ENCODE results near the gene ZNF598. TPM values are rescaled to one million over a fixed set of nuclear protein-coding genes. Genes with fewer than 3 reads are reported as not detected.

The ZNF598 gene
- total RNA-seq, 2 donors from 2014 or later, result 45.6 to 49.5 TPM

DNA sequence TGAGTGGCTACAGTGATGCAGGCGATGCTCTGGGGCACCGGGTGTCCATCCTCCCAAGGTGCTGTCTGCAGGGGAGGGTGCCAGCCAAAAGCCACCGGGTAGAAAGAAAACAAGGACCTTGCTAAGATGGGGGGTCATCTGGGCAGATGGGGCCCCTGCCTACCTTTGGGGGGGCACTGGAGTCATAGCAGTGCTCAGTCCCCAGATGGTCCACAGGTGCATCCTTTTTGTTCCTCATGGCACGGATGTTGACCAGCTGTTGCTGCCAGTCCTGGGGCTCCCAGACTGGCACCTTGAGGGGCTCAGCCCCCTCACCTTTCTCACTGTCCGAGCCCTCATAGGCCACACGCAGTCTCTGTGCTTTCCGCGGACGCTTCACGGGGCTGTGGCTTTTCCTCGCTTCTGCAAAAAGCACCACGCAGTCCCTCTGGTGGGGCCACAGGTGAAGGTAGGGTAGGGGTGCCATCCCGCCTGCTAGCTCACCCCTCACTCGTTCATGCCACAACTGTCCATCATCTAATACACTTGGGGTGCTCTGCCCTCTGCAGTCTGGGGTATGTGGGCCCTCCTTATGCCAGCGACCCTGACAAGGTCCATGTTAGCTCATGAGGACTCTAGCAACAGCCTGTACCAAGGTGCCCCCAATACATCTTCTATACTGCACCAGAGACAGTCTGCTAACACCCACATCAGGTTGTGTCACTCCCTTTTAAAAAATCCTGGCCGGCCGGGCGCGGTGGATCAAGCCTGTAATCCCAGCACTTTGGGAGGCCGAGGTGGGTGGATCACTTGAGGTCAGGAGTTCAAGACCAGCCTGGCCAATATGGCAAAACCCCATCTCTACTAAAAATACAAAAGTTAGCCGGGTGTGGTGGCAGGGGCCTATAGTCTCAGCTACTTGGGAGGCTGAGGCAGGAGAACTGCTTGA lies 36.6 kb upstream of the ZNF598 start:
- H3K4me1 Mint-ChIP-seq, result peaks cover 11% of the 10 kb centered on the region
- H3K4me3 ChIP-seq (ENCODE audit: low read length), result peak overlapping the region; percentile 87
- peaks cover 7% of the 10 kb centered on the region for H3K36me3 ChIP-seq (ENCODE audit: control insufficient read depth, insufficient read depth, low read length)
- no peak overlapping the region for H3K9ac ChIP-seq (ENCODE audit: extremely low read depth, low read length, poor library complexity, severe bottlenecking)
- H3K27ac Mint-ChIP-seq, result no peak overlapping the region
- no peaks in the 10 kb centered on the region for H3K27me3 ChIP-seq (ENCODE audit: control insufficient read depth, insufficient read depth, low read length, poor library complexity, severe bottlenecking)
- WGBS, 2 experiments (ENCODE audit: insufficient coverage in 1 of 2, insufficient read length in 1 of 2), result 96 to 98% methylated on average over 8 to 21 of the region's 21 CpGs
- peaks cover 11% of the 10 kb centered on the region for H3K36me3 Mint-ChIP-seq (ENCODE audit: low read depth)
- TF ChIP-seq, protein P1, sequence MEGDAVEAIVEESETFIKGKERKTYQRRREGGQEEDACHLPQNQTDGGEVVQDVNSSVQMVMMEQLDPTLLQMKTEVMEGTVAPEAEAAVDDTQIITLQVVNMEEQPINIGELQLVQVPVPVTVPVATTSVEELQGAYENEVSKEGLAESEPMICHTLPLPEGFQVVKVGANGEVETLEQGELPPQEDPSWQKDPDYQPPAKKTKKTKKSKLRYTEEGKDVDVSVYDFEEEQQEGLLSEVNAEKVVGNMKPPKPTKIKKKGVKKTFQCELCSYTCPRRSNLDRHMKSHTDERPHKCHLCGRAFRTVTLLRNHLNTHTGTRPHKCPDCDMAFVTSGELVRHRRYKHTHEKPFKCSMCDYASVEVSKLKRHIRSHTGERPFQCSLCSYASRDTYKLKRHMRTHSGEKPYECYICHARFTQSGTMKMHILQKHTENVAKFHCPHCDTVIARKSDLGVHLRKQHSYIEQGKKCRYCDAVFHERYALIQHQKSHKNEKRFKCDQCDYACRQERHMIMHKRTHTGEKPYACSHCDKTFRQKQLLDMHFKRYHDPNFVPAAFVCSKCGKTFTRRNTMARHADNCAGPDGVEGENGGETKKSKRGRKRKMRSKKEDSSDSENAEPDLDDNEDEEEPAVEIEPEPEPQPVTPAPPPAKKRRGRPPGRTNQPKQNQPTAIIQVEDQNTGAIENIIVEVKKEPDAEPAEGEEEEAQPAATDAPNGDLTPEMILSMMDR (conservative IDR thresholded peaks at IDR 0.05), result no peak
- H3K27ac ChIP-seq (ENCODE audit: low read depth, low read length), result no peak overlapping the region
- H3K9me3 Mint-ChIP-seq, result no peaks in the 10 kb centered on the region
- H3K4me1 ChIP-seq (ENCODE audit: control insufficient read depth, insufficient read depth, low read length), result no peaks in the 10 kb centered on the region
- no peaks in the 10 kb centered on the region for H3K27me3 Mint-ChIP-seq (ENCODE audit: insufficient read depth)
- no peaks in the 10 kb centered on the region for H3K9me3 ChIP-seq (ENCODE audit: control insufficient read depth, low read length)
- H3K4me3 Mint-ChIP-seq, result peak overlapping the region; percentile 85
- DNase-seq, result no peak

DNA sequence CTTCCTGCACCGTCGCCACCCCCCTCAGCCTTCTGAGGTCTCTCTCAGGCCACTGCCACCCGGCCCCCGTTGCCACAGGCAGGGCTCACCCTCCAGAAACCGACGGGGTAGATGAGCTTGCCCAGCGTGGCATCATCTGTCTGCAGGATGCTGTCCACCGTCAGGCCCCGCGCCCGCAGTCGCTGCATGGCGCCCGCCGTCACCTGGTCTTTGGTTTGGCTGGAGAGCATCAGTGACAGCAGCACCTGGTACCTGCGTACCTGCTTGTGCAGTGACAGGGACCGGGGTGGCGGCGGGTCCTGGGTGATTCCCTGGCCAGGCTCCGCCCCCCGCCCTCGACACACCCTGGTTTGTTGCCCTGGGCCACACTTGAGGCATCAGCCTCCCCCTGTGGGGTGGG lies 34.9 kb upstream of the ZNF598 start:
- H3K4me1 Mint-ChIP-seq, result peaks cover 14% of the 10 kb centered on the region
- no peaks in the 10 kb centered on the region for H3K27me3 ChIP-seq (ENCODE audit: control insufficient read depth, insufficient read depth, low read length, poor library complexity, severe bottlenecking)
- H3K4me3 ChIP-seq (ENCODE audit: low read length), result no peak overlapping the region
- no peaks in the 10 kb centered on the region for H3K27me3 Mint-ChIP-seq (ENCODE audit: insufficient read depth)
- no peaks in the 10 kb centered on the region for H3K36me3 ChIP-seq (ENCODE audit: control insufficient read depth, insufficient read depth, low read length)
- DNase-seq, result no peak
- no peaks in the 10 kb centered on the region for H3K9me3 Mint-ChIP-seq
- H3K9ac ChIP-seq (ENCODE audit: extremely low read depth, low read length, poor library complexity, severe bottlenecking), result no peak overlapping the region
- H3K36me3 Mint-ChIP-seq (ENCODE audit: low read depth), result peaks cover 2% of the 10 kb centered on the region
- TF ChIP-seq, protein P1 (conservative IDR thresholded peaks at IDR 0.05), result no peak
- no peak overlapping the region for H3K27ac ChIP-seq (ENCODE audit: low read depth, low read length)
- peaks cover 3% of the 10 kb centered on the region for H3K4me1 ChIP-seq (ENCODE audit: control insufficient read depth, insufficient read depth, low read length)
- H3K4me3 Mint-ChIP-seq, result no peak overlapping the region
- H3K9me3 ChIP-seq (ENCODE audit: control insufficient read depth, low read length), result no peaks in the 10 kb centered on the region
- WGBS, 2 experiments (ENCODE audit: insufficient coverage in 1 of 2, insufficient read length in 1 of 2), result 93 to 97% methylated on average over 16 to 22 of the region's 22 CpGs
- no peak overlapping the region for H3K27ac Mint-ChIP-seq

DNA sequence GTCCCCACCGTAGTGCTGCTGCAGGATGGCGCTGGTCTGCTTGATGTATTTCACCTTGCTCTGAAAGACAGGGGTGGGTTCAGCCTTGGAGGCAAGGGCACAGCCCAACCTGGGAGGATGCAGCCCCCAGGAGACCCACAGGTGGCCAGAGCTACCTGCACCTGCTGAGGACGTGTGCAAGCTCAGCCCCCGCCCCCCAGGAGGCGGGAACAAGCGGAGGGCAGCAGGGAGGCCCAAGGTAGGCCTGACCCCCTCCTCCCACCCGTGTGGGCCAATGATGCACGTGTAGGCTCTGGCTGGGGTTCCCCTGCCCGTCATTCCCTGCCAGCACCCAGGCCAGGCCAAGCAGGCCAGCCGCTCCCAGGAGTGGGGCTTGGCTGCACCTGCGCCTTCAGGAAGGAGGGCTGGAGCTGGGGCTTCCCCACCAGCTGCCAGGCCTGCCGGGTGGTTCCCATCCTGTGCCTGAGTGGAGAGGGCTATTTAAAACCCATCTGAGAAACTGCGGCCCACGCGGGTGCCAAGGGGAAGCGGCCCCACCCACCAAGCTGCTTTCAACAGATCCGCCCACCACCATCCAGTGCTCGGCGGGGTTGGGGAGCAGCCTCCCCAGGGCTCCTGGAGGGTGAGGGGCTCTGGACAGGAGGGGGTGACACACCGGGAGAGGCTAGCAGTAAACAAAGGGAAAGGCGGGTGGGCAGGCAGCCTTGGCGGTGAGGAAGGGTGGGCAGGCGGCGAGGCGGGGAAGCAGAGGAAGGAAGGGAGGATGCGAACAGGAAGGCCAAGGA lies 34.2 kb upstream of the ZNF598 start:
- Histone ChIP-seq H3K4me1 (ENCODE audit: control insufficient read depth, insufficient read depth, low read length) (peaks cover 6% of the 10 kb centered on the region), H3K4me3 (ENCODE audit: low read length) (no peak overlapping the region), H3K9ac (ENCODE audit: extremely low read depth, low read length, poor library complexity, severe bottlenecking) (no peak overlapping the region), H3K27ac (ENCODE audit: low read depth, low read length) (no peak overlapping the region), H3K36me3 (ENCODE audit: control insufficient read depth, insufficient read depth, low read length) (no peaks in the 10 kb centered on the region), H3K27me3 (ENCODE audit: control insufficient read depth, insufficient read depth, low read length, poor library complexity, severe bottlenecking) (no peaks in the 10 kb centered on the region), H3K9me3 (ENCODE audit: control insufficient read depth, low read length) (no peaks in the 10 kb centered on the region)
- Mint-ChIP-seq H3K27ac (no peak overlapping the region), H3K27me3 (ENCODE audit: insufficient read depth) (no peaks in the 10 kb centered on the region), H3K4me1 (peaks cover 18% of the 10 kb centered on the region), H3K9me3 (no peaks in the 10 kb centered on the region), H3K4me3 (no peak overlapping the region), H3K36me3 (ENCODE audit: low read depth) (peaks cover 4% of the 10 kb centered on the region)
- TF ChIP-seq, protein P1 (conservative IDR thresholded peaks at IDR 0.05), result no peak
- 92 to 96% methylated on average over 11 to 26 of the region's 26 CpGs for WGBS, 2 experiments (ENCODE audit: insufficient coverage in 1 of 2, insufficient read length in 1 of 2)
- no peak for DNase-seq

Measured in endodermal cell (in vitro differentiated cells).